CD4-positive, alpha-beta T cell treated with Interleukin-15 for 4 hours (primary cell): Measurements from ENCODE around the gene TMEM37.

Experiments
- DNase-seq: peaks from one replicate; pipeline ENCODE4 v3.0.0-alpha.2; 2020; ENCODE audit warnings: low spot score

Gene TMEM37

GRCh38 chr2:119455066-119455718, 23.5 kb downstream of the TMEM37 start:
- no peak for DNase-seq

- DNase-seq = no peak
These were observed 28.4 kb downstream of the TMEM37 start for GRCh38 chr2:119460076-119460475.

GRCh38 chr2:119461811-119462210, 30.2 kb downstream of the TMEM37 start:
- no peak for DNase-seq

- DNase-seq = no peak
These were observed 30.9 kb downstream of the TMEM37 start for GRCh38 chr2:119462574-119462973.

GRCh38 chr2:119463136-119463535, 31.5 kb downstream of the TMEM37 start:
- no peak for DNase-seq

- no peak for DNase-seq
These were observed 32.3 kb downstream of the TMEM37 start for GRCh38 chr2:119463990-119464389.

GRCh38 chr2:119464981-119465380, 33.3 kb downstream of the TMEM37 start:
- no peak for DNase-seq

GRCh38 chr2:119465687-119466086, 34.0 kb downstream of the TMEM37 start:
- DNase-seq = no peak

- DNase-seq = no peak
These were observed 34.7 kb downstream of the TMEM37 start for GRCh38 chr2:119466373-119466772.

- no peak for DNase-seq
These were observed 36.7 kb downstream of the TMEM37 start for GRCh38 chr2:119468154-119468955.

- DNase-seq = no peak
These were observed 37.5 kb downstream of the TMEM37 start for GRCh38 chr2:119469131-119469530.

- DNase-seq = no peak
These were observed 38.1 kb downstream of the TMEM37 start for GRCh38 chr2:119469661-119470297.

- DNase-seq = no peak
These were observed 41.1 kb downstream of the TMEM37 start for GRCh38 chr2:119472749-119473148.

GRCh38 chr2:119473621-119474370, 42.1 kb downstream of the TMEM37 start:
- DNase-seq = no peak

GRCh38 chr2:119474371-119475224, 42.9 kb downstream of the TMEM37 start:
- DNase-seq = no peak

- DNase-seq = no peak
These were observed 43.7 kb downstream of the TMEM37 start for GRCh38 chr2:119475225-119475856.

GRCh38 chr2:119475857-119476244, 44.2 kb downstream of the TMEM37 start:
- DNase-seq = no peak

- DNase-seq = peak; percentile 17
These were observed 44.9 kb downstream of the TMEM37 start for GRCh38 chr2:119476301-119477112.

- no peak for DNase-seq
These were observed 45.5 kb downstream of the TMEM37 start for GRCh38 chr2:119477113-119477505.
